ENCODE measurements around the gene ZNRF1. TPM values are rescaled to one million over a fixed set of nuclear protein-coding genes. Genes with fewer than 3 reads are reported as not detected.

The ZNRF1 gene
- total RNA-seq, 2 experiments from 2014 or later: 5.6 to 8.3 TPM

GRCh38 chr16:74991593-74992403 lies 7.0 kb upstream of the ZNRF1 start:
- no peaks in the 10 kb centered on the region for H3K9me3 Mint-ChIP-seq
- H3K4me3 Mint-ChIP-seq: no peak overlapping the region
- H3K27me3 Mint-ChIP-seq: no peaks in the 10 kb centered on the region
- no peak overlapping the region for H3K27ac Mint-ChIP-seq
- H3K4me1 Mint-ChIP-seq: no peaks in the 10 kb centered on the region
- DNase-seq: no peak
- H3K36me3 Mint-ChIP-seq: no peaks in the 10 kb centered on the region

GRCh38 chr16:74995986-74996385 lies 2.8 kb upstream of the ZNRF1 start:
- no peak overlapping the region for H3K4me3 Mint-ChIP-seq
- no peaks in the 10 kb centered on the region for H3K9me3 Mint-ChIP-seq
- H3K36me3 Mint-ChIP-seq: no peaks in the 10 kb centered on the region
- no peak overlapping the region for H3K27ac Mint-ChIP-seq
- peaks cover 12% of the 10 kb centered on the region for H3K27me3 Mint-ChIP-seq
- peaks cover 9% of the 10 kb centered on the region for H3K4me1 Mint-ChIP-seq
- DNase-seq: no peak

- H3K4me3 Mint-ChIP-seq: no peak overlapping the region
- DNase-seq: no peak
- no peaks in the 10 kb centered on the region for H3K9me3 Mint-ChIP-seq
- H3K27me3 Mint-ChIP-seq: peaks cover 20% of the 10 kb centered on the region
- no peak overlapping the region for H3K27ac Mint-ChIP-seq
- peaks cover 11% of the 10 kb centered on the region for H3K4me1 Mint-ChIP-seq
- H3K36me3 Mint-ChIP-seq: no peaks in the 10 kb centered on the region
These were observed 1.8 kb upstream of the ZNRF1 start for GRCh38 chr16:74997042-74997491.

DNA sequence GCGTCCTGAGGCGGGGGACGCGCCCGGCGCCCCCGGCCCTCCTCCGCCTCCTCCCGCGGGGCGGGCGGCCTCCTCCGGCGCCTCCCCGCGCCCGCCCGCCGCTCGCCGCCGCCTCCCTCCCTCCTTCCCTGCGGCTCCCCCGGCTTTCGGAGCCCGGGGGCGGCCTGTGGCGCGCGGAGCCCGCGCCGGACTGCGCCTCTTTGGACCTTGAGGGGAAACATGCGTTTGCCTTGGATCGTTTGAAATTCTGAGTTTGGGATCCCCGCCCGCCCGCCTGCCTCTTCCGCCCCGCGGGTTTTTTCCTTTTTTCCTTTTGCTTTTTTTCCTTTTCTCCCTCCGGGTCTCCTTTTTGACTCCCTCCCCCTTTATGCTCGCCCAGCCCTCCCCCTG lies 390 bp downstream of the ZNRF1 start:
- Mint-ChIP-seq H3K27me3 (peaks cover 20% of the 10 kb centered on the region), H3K9me3 (no peaks in the 10 kb centered on the region), H3K4me1 (peaks cover 11% of the 10 kb centered on the region), H3K36me3 (no peaks in the 10 kb centered on the region), H3K27ac (no peak overlapping the region), H3K4me3 (peak overlapping the region; percentile 76)
- no peak for DNase-seq

GRCh38 chr16:74999609-75000480 lies 1.0 kb downstream of the ZNRF1 start:
- Mint-ChIP-seq H3K27me3 (peaks cover 20% of the 10 kb centered on the region), H3K36me3 (no peaks in the 10 kb centered on the region), H3K4me1 (peaks cover 11% of the 10 kb centered on the region), H3K27ac (no peak overlapping the region), H3K4me3 (peak overlapping the region; percentile 76), H3K9me3 (no peaks in the 10 kb centered on the region)
- DNase-seq: peak; percentile 53

GRCh38 chr16:75000481-75001081 lies 1.8 kb downstream of the ZNRF1 start:
- no peak for DNase-seq
- no peaks in the 10 kb centered on the region for H3K9me3 Mint-ChIP-seq
- no peak overlapping the region for H3K27ac Mint-ChIP-seq
- peaks cover 11% of the 10 kb centered on the region for H3K4me1 Mint-ChIP-seq
- H3K36me3 Mint-ChIP-seq: no peaks in the 10 kb centered on the region
- H3K4me3 Mint-ChIP-seq: peak overlapping the region; percentile 76
- H3K27me3 Mint-ChIP-seq: peaks cover 20% of the 10 kb centered on the region

GRCh38 chr16:75002474-75002873 lies 3.6 kb downstream of the ZNRF1 start:
- peaks cover 20% of the 10 kb centered on the region for H3K27me3 Mint-ChIP-seq
- DNase-seq: no peak
- H3K36me3 Mint-ChIP-seq: no peaks in the 10 kb centered on the region
- H3K4me3 Mint-ChIP-seq: no peak overlapping the region
- no peak overlapping the region for H3K27ac Mint-ChIP-seq
- H3K4me1 Mint-ChIP-seq: peaks cover 11% of the 10 kb centered on the region
- no peaks in the 10 kb centered on the region for H3K9me3 Mint-ChIP-seq

- no peak overlapping the region for H3K27ac Mint-ChIP-seq
- peaks cover 17% of the 10 kb centered on the region for H3K4me1 Mint-ChIP-seq
- peaks cover 20% of the 10 kb centered on the region for H3K27me3 Mint-ChIP-seq
- DNase-seq: no peak
- no peak overlapping the region for H3K4me3 Mint-ChIP-seq
- H3K36me3 Mint-ChIP-seq: no peaks in the 10 kb centered on the region
- no peaks in the 10 kb centered on the region for H3K9me3 Mint-ChIP-seq
These were observed 5.1 kb downstream of the ZNRF1 start for GRCh38 chr16:75003931-75004330.

GRCh38 chr16:75004460-75004859 lies 5.6 kb downstream of the ZNRF1 start:
- H3K4me1 Mint-ChIP-seq: peaks cover 21% of the 10 kb centered on the region
- DNase-seq: no peak
- no peaks in the 10 kb centered on the region for H3K9me3 Mint-ChIP-seq
- H3K4me3 Mint-ChIP-seq: no peak overlapping the region
- no peaks in the 10 kb centered on the region for H3K36me3 Mint-ChIP-seq
- H3K27ac Mint-ChIP-seq: no peak overlapping the region
- peaks cover 20% of the 10 kb centered on the region for H3K27me3 Mint-ChIP-seq

GRCh38 chr16:75005697-75006096 lies 6.9 kb downstream of the ZNRF1 start:
- no peak for DNase-seq
- Mint-ChIP-seq H3K4me3 (no peak overlapping the region), H3K27me3 (peaks cover 12% of the 10 kb centered on the region), H3K27ac (no peak overlapping the region), H3K4me1 (peaks cover 15% of the 10 kb centered on the region), H3K9me3 (no peaks in the 10 kb centered on the region), H3K36me3 (no peaks in the 10 kb centered on the region)

- Mint-ChIP-seq H3K27ac (no peak overlapping the region), H3K27me3 (no peaks in the 10 kb centered on the region), H3K4me3 (no peak overlapping the region), H3K36me3 (no peaks in the 10 kb centered on the region), H3K9me3 (no peaks in the 10 kb centered on the region), H3K4me1 (peaks cover 20% of the 10 kb centered on the region)
- no peak for DNase-seq
These were observed 8.6 kb downstream of the ZNRF1 start for GRCh38 chr16:75007443-75007842.

GRCh38 chr16:75010427-75010826 lies 11.6 kb downstream of the ZNRF1 start:
- H3K27ac Mint-ChIP-seq: no peak overlapping the region
- no peak for DNase-seq
- no peak overlapping the region for H3K4me3 Mint-ChIP-seq
- no peaks in the 10 kb centered on the region for H3K27me3 Mint-ChIP-seq
- no peaks in the 10 kb centered on the region for H3K36me3 Mint-ChIP-seq
- H3K9me3 Mint-ChIP-seq: no peaks in the 10 kb centered on the region
- peaks cover 24% of the 10 kb centered on the region for H3K4me1 Mint-ChIP-seq

GRCh38 chr16:75011634-75012307 lies 12.9 kb downstream of the ZNRF1 start:
- H3K27ac Mint-ChIP-seq: peak overlapping the region; percentile 85
- H3K4me3 Mint-ChIP-seq: no peak overlapping the region
- peaks cover 24% of the 10 kb centered on the region for H3K4me1 Mint-ChIP-seq
- H3K36me3 Mint-ChIP-seq: no peaks in the 10 kb centered on the region
- H3K27me3 Mint-ChIP-seq: no peaks in the 10 kb centered on the region
- peak; percentile 48 for DNase-seq
- no peaks in the 10 kb centered on the region for H3K9me3 Mint-ChIP-seq

GRCh38 chr16:75012380-75013081 lies 13.7 kb downstream of the ZNRF1 start:
- Mint-ChIP-seq H3K27ac (peak overlapping the region; percentile 85), H3K9me3 (no peaks in the 10 kb centered on the region), H3K36me3 (no peaks in the 10 kb centered on the region), H3K4me3 (peak overlapping the region; percentile 18), H3K4me1 (peaks cover 24% of the 10 kb centered on the region), H3K27me3 (no peaks in the 10 kb centered on the region)
- DNase-seq: no peak

All from activated naive CD8-positive, alpha-beta T cell treated with anti-CD3 and anti-CD28 coated beads for 36 hours (primary cell).